ENCODE data around the gene NOP9. TPM values are rescaled to one million over a fixed set of nuclear protein-coding genes. Genes with fewer than 3 reads are reported as not detected.

Gene NOP9
- total RNA-seq, 4 donors from 2014 or later: 13.9 to 22.2 (median 17.8) TPM

DNA sequence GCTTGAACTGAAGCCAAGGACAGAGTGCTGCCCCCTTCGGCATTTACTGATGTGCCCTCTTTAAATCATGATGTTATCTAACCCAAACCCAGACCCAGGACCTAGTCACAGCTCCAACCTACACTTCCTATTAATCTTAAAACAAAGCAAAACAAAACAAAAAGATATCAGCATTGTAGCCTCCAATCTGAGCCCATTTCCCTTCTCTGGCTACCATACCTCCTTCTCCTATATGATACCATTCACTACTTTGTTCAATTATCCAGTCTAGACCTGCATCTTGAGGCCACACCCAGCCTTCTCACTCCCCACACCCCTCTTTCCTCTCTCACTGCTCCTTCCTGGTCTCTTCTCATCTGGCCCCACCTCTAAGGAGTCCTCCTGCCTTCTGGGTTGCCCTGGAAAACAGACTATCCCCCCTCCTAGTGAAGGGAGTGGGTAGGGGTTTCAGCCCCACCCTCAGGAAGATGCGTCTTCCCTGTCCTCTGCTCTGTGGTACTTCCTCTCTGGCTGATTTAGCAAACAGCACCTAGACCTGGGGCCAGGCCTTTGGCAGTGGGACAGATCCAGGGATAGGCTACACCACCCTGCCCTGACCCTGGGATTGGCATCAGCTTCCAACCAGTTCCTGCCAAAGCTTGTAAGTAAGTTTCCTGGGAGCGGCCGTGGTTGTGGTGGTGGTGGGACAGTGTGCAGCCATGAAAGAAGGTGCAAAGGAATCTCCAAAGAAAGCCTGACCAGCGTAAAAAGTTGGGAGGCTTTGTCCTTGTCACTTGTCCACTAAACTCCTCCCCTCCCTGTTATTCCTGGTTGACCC, 14.9 kb downstream of the NOP9 start:
- TF ChIP-seq, protein P1, sequence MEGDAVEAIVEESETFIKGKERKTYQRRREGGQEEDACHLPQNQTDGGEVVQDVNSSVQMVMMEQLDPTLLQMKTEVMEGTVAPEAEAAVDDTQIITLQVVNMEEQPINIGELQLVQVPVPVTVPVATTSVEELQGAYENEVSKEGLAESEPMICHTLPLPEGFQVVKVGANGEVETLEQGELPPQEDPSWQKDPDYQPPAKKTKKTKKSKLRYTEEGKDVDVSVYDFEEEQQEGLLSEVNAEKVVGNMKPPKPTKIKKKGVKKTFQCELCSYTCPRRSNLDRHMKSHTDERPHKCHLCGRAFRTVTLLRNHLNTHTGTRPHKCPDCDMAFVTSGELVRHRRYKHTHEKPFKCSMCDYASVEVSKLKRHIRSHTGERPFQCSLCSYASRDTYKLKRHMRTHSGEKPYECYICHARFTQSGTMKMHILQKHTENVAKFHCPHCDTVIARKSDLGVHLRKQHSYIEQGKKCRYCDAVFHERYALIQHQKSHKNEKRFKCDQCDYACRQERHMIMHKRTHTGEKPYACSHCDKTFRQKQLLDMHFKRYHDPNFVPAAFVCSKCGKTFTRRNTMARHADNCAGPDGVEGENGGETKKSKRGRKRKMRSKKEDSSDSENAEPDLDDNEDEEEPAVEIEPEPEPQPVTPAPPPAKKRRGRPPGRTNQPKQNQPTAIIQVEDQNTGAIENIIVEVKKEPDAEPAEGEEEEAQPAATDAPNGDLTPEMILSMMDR (IDR thresholded peaks at IDR 0.05): no peak
- ATAC-seq (ENCODE audit: low FRiP score): no peak
- no peak for DNase-seq (ENCODE audit: low spot score)

DNA sequence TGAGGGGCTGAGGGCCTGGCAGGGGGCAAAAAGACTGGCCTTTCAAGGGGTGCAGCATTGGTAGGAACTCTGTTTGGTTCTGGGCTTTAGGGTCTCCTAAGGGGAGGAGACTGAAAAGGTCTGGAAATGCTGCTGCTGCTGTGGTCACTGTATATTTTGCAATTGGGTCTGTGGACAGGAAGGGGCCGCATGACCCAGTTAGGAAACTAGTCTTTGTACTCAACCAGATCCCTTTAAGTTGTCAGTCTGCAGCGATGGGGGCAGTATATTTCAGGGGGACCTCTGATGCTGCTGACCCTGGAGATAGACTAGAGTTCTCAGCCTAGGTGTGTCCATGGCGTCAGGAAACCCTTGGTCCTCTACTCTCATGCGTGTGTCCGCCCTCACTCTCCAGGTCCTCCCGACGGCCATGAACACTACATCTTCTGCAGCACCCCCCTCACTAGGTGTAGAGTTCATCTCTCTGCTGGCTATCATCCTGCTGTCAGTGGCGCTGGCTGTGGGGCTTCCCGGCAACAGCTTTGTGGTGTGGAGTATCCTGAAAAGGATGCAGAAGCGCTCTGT, 15.7 kb downstream of the NOP9 start:
- ATAC-seq (ENCODE audit: low FRiP score) (no peak), DNase-seq (ENCODE audit: low spot score) (no peak)
- TF ChIP-seq, protein P1 (IDR thresholded peaks at IDR 0.05): no peak

DNA sequence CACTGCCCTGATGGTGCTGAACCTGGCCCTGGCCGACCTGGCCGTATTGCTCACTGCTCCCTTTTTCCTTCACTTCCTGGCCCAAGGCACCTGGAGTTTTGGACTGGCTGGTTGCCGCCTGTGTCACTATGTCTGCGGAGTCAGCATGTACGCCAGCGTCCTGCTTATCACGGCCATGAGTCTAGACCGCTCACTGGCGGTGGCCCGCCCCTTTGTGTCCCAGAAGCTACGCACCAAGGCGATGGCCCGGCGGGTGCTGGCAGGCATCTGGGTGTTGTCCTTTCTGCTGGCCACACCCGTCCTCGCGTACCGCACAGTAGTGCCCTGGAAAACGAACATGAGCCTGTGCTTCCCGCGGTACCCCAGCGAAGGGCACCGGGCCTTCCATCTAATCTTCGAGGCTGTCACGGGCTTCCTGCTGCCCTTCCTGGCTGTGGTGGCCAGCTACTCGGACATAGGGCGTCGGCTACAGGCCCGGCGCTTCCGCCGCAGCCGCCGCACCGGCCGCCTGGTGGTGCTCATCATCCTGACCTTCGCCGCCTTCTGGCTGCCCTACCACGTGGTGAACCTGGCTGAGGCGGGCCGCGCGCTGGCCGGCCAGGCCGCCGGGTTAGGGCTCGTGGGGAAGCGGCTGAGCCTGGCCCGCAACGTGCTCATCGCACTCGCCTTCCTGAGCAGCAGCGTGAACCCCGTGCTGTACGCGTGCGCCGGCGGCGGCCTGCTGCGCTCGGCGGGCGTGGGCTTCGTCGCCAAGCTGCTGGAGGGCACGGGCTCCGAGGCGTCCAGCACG, 16.4 kb downstream of the NOP9 start:
- peak; percentile 4 for ATAC-seq (ENCODE audit: low FRiP score)
- TF ChIP-seq, protein P1 (IDR thresholded peaks at IDR 0.05): no peak
- no peak for DNase-seq (ENCODE audit: low spot score)

DNA sequence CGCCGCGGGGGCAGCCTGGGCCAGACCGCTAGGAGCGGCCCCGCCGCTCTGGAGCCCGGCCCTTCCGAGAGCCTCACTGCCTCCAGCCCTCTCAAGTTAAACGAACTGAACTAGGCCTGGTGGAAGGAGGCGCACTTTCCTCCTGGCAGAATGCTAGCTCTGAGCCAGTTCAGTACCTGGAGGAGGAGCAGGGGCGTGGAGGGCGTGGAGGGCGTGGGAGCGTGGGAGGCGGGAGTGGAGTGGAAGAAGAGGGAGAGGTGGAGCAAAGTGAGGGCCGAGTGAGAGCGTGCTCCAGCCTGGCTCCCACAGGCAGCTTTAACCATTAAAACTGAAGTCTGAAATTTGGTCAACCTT, 16.9 kb downstream of the NOP9 start:
- ATAC-seq (ENCODE audit: low FRiP score): peak; percentile 28
- TF ChIP-seq, protein P1 (IDR thresholded peaks at IDR 0.05): no peak
- DNase-seq (ENCODE audit: low spot score): no peak

DNA sequence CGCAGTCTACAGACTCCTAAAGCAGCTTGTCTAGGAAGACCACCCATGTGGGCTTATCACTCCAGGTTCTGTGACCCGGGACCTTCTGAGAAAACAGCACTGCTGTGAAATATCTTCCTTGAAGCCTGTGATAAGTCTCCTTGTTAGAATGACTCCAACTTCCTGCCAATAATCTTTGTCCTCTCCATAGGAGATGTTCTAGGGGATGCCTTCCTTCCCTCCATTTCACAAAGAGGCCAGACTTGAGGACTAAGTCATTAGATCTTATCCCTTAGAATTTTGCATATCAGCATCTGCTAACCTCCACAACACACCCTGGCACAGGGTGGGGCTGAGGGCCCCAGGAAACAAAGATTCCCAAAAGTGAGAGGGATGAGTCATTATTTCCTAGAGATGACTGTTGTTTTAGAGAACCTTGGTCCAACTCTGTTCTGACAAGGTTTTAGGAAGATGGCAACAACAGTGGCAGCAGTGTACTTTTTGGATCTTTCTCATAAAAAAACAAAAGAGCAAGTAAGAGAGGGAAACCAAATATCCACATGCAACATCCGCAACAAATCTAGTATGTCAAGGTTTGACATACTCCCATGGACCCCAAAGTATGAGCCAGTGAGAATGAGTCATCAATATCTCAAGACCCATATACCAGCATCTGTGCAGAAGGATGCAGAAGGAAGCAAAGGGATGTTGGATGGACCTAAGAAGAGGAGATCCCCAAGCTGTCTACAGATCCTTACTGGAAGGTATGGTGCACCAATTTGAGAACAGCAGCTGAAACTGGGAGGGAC, 17.7 kb downstream of the NOP9 start:
- DNase-seq (ENCODE audit: low spot score) (no peak), ATAC-seq (ENCODE audit: low FRiP score) (peak; percentile 67)
- TF ChIP-seq, protein P1 (IDR thresholded peaks at IDR 0.05): no peak

DNA sequence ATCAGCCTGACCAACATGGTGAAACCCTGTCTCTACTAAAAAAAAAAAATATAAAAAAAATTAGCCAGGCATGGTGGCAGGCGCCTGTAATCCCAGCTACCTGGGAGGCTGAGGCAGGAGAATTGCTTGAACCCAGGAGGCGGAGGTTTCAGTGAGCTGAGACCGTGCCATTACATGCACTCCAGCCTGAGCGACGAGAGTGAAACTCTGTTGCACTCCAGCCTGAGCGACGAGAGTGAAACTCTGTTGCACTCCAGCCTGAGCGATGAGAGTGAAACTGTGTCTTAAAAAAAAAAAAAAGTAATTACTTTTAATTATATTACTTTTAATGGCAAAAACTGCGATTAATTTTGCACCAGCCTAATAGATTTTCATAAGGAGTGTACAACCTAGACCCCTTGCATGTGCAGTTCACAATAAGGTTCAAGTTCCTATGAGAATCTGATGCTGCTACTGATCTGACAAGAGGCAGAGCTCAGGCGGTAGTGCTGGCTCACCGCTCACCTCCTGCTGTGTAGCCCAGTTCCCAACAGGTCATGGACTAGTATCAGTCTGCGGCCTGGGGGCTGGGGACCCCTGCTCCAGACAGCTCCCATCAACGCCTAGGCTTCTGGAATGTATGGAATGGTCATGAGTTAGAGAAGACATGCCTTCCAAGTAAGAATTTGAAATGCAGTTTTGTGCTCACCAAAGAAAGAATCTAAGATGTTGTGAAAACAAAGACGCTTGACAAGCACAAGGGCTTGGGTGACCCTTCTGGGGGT, 21.7 kb downstream of the NOP9 start:
- TF ChIP-seq, protein P1 (IDR thresholded peaks at IDR 0.05): no peak
- no peak for ATAC-seq (ENCODE audit: low FRiP score)
- DNase-seq (ENCODE audit: low spot score): no peak

Measured in omental fat pad (tissue), 4 donors.